GM12865 (cell line): ENCODE measurements around the gene CCNA1.

ENCODE experiments used
- DNase-seq: peaks from one replicate; pipeline ENCODE4 v3.0.0; 2010; ENCODE audit warnings: low read depth
- H3K4me3 ChIP-seq: 2 replicates; pipeline ENCODE4 v1.5.1; 2011; ENCODE audit warnings: mild to moderate bottlenecking, low read depth, low read length, control low read depth
- TF ChIP-seq, protein P1 (sequence below): IDR thresholded peaks from 2 replicates; pipeline ENCODE4 v1.5.1; 2011; ENCODE audit warnings: low read length, control low read depth, low read depth, inconsistent platforms; ENCODE audit not compliant: insufficient read depth; ENCODE audit errors: missing control alignments

CCNA1 gene

DNA sequence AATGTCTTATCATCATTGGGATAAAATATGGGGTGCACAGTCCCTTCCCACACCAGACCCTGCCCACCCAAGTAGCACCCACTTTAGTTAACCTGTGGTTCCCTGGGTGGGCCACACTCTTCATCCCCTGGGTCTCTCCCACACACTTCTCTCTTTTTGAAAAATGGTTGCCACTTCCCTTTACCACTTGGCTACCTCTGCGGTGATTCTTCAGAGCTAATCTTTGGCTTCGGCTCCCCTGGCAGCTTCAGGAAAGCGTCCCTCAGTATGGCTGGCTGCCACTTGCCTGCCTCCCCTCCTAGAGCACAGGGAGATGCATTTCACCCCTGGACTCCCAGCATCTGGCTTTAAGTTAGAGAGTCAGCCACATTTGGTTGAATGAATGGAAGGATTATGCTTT, 18.2 kb downstream of the CCNA1 start:
- DNase-seq, result no peak
- no peak overlapping the region for H3K4me3 ChIP-seq
- TF ChIP-seq, protein P1, sequence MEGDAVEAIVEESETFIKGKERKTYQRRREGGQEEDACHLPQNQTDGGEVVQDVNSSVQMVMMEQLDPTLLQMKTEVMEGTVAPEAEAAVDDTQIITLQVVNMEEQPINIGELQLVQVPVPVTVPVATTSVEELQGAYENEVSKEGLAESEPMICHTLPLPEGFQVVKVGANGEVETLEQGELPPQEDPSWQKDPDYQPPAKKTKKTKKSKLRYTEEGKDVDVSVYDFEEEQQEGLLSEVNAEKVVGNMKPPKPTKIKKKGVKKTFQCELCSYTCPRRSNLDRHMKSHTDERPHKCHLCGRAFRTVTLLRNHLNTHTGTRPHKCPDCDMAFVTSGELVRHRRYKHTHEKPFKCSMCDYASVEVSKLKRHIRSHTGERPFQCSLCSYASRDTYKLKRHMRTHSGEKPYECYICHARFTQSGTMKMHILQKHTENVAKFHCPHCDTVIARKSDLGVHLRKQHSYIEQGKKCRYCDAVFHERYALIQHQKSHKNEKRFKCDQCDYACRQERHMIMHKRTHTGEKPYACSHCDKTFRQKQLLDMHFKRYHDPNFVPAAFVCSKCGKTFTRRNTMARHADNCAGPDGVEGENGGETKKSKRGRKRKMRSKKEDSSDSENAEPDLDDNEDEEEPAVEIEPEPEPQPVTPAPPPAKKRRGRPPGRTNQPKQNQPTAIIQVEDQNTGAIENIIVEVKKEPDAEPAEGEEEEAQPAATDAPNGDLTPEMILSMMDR, result no peak

DNA sequence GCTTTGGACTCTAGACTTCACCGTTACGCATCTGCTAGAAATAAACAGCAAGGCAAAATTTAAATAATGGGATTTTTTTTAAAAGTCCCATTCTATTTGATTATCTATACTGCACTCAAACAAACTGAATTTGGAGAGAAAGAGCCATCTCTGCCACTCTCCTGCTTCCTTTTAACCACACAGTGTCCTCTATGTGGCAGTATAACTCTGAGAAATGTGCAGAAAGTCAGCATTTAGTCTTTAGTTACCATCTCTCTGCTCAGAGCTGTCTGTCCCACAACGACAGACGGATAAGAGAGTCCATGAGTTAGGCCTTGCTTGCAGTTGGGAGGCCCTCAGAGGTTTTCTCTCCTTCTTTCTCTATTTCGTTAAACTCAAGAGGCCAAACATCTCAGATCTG, 21.2 kb downstream of the CCNA1 start:
- TF ChIP-seq, protein P1, result no peak
- no peak overlapping the region for H3K4me3 ChIP-seq
- DNase-seq, result no peak

DNA sequence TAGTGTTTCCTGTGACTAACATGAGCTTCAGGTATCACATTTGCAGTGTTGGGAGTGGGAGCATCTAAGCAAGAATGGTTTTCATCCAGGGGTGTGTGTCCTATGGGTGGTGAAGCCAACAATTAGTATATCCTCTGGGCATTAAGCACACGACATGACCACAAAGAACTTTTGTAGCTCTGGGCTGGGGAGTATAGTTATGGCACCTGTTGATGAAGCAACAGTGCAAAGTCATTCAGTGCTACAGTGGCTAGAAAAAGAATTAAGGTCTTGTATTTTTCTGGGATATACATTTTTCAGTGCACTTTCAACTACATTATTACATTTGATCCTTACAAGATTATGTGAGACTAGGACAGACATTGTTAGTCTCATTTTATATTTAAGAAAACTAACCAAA, 21.8 kb downstream of the CCNA1 start:
- no peak for DNase-seq
- TF ChIP-seq, protein P1, result no peak
- no peak overlapping the region for H3K4me3 ChIP-seq

DNA sequence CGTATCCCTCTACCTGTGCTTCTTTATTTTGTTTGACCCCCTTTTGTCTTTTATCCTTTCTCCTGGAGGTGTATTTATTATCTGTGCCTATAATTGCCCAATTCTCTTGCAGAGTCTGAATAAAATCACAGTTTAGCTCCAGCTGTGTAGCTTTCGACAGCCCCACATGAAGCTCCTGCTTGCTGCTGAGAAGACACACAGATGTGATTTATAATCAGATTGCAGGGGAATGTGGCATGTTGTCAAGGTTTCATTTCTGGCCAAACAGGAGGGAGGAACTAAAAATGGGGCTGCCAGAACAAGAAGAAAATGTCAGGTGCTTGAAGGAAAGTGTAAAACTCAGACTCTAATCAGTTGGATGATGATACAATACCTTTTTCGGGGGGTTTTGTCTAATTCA, 22.7 kb downstream of the CCNA1 start:
- TF ChIP-seq, protein P1, result no peak
- no peak for DNase-seq
- no peak overlapping the region for H3K4me3 ChIP-seq

DNA sequence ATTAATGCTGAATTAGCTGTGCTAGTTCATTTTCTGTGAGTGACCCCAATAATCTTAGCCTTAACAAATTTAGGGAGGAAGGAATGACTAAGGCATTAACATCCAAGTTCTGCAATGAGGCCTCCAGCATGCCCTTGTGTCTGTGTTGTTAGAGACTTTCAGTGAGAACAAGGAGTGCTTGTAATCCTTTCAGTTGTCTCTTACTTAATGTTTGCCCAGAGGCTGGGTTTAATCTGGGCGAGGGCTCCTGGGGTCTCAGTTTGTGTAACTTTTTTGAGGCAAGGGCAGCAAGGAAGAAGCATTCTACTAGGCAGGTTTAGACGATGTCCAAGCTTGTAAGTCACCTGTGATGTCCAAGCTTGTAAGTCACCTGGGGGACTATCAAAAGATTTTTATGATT, 24.3 kb downstream of the CCNA1 start:
- no peak overlapping the region for H3K4me3 ChIP-seq
- DNase-seq, result no peak
- TF ChIP-seq, protein P1, result no peak

DNA sequence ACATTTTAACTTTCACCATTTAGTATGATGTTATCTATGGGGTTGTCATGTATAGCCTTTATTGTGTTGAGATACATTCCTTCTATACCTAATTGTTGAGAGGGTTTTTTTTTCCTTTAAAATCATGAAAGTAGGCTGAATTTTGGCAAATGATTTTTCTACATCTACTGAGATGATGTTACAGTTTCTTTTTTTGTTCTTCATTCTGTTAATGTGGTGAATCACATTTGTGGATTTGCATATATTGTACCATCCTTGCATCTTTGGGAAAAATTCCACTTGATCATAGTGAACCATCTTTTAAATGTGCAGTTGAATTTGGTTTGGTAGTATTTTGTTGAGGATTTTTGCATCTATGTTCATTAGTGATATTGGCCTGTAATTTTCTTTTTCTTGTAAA, 29.2 kb downstream of the CCNA1 start:
- TF ChIP-seq, protein P1, result no peak
- no peak overlapping the region for H3K4me3 ChIP-seq
- no peak for DNase-seq

DNA sequence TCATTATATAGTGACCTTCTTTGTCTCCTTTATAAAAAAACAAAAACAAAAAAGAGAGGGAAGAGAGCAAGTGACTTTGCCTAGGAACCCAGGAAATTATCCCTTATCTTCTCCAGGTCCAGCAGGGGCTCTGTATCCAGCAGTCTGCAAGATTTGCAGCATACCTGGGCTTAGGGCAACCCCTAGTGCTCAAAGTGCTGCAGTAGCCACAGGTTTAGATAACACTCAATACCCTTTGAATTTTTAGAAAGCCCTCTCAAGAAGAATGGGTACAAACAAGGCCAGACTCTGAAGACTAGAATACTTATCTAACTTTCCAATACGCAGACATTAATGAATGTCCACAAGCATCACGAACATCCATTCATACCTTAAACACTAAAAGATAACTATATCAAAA, 43.2 kb downstream of the CCNA1 start:
- no peak overlapping the region for H3K4me3 ChIP-seq
- DNase-seq, result no peak
- TF ChIP-seq, protein P1, result no peak
